NB4 (cell line): ENCODE measurements around the gene SMIM5.

Experiments
- DNase-seq: peaks from one replicate; pipeline ENCODE4 v3.0.0; 2010; ENCODE audit warnings: low read depth
- H3K4me3 ChIP-seq: one replicate; pipeline ENCODE4 v1.5.1; 2011; ENCODE audit warnings: mild to moderate bottlenecking, low read depth, low read length, moderate library complexity
- MYC ChIP-seq: IDR thresholded peaks from 2 replicates; pipeline ENCODE4 v1.6.1; 2011; ENCODE audit warnings: low read depth, low read length
- POLR2A ChIP-seq: IDR thresholded peaks from 2 replicates; pipeline ENCODE4 v1.6.1; 2011; ENCODE audit warnings: mild to moderate bottlenecking; ENCODE audit not compliant: insufficient read length; ENCODE audit errors: extremely low read depth
- TF ChIP-seq, protein P1 (sequence below): IDR thresholded peaks from one replicate; pipeline ENCODE4 v1.5.1; 2012; ENCODE audit warnings: low read depth, low read length
- TF ChIP-seq, protein P2 (sequence below): IDR thresholded peaks from 2 replicates; pipeline ENCODE4 v1.6.1; 2011; ENCODE audit warnings: low read depth, low read length

The SMIM5 gene

DNA sequence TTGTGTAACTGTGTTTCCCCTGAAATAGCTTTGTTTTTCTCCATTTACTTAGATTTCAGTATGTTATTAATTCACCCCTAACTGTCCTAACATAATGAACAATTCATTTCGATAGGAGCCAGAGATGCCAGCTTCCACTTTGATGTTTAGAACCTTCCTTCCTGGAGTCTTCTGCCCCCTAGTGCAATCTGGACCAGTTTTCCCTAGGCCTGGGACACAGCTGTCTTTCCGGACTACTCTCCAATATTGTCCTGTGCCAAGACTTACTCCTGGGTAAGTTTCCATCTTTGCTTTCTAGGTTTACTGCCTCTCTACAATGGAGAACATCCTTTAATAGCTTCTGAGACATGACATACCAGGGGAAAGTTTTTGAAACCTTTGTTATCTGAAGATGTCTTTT lies 20.9 kb downstream of the SMIM5 start:
- DNase-seq: no peak
- TF ChIP-seq POLR2A (no peak), MYC (no peak)
- TF ChIP-seq, protein P1, sequence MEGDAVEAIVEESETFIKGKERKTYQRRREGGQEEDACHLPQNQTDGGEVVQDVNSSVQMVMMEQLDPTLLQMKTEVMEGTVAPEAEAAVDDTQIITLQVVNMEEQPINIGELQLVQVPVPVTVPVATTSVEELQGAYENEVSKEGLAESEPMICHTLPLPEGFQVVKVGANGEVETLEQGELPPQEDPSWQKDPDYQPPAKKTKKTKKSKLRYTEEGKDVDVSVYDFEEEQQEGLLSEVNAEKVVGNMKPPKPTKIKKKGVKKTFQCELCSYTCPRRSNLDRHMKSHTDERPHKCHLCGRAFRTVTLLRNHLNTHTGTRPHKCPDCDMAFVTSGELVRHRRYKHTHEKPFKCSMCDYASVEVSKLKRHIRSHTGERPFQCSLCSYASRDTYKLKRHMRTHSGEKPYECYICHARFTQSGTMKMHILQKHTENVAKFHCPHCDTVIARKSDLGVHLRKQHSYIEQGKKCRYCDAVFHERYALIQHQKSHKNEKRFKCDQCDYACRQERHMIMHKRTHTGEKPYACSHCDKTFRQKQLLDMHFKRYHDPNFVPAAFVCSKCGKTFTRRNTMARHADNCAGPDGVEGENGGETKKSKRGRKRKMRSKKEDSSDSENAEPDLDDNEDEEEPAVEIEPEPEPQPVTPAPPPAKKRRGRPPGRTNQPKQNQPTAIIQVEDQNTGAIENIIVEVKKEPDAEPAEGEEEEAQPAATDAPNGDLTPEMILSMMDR: no peak
- TF ChIP-seq, protein P2, sequence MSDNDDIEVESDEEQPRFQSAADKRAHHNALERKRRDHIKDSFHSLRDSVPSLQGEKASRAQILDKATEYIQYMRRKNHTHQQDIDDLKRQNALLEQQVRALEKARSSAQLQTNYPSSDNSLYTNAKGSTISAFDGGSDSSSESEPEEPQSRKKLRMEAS: no peak
- H3K4me3 ChIP-seq: no peak overlapping the region

DNA sequence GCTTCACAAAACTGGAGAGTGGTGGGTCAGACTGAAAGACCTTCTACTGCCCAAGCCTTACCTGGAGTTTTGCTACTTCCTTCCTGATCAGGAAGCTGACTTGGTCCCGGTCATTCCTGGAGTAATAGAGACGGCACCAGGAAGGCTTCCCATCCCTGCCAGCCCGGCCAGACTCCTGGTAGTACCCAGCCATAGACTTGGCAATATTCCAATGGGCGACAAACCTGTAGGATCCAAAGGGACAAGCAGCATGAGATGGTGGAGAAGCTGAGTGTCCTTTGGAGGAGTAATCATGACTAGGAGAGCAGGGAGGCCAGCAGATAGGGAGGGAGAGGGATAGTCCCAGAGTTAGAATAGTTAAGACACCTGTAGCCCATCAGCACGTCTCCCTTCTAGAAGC lies 25.0 kb downstream of the SMIM5 start:
- no peak for TF ChIP-seq POLR2A
- no peak for TF ChIP-seq MYC
- TF ChIP-seq, protein P1: no peak
- TF ChIP-seq, protein P2: no peak
- no peak overlapping the region for H3K4me3 ChIP-seq
- DNase-seq: no peak

DNA sequence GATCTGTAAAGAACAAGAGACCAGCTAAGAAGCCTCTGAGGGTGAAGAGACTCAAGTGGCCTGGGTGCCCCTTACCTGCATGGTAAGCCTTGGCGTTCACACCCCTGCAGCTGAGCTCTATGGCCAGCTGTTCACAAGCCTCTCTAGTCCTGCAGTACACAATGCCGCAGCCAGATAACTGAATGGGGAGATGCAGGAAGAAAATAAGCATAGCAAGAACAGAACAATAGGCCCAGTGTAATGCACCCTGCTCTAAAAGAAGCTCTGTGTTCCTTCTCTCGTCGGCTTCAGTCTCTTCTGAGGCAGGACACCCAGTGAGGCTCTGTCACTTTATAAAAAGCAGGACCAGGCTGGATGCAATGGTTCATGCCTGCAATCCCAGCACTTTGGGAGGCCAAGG lies 28.3 kb downstream of the SMIM5 start:
- DNase-seq: no peak
- H3K4me3 ChIP-seq: no peak overlapping the region
- TF ChIP-seq MYC: no peak
- TF ChIP-seq POLR2A: no peak
- TF ChIP-seq, protein P2: no peak
- TF ChIP-seq, protein P1: no peak

DNA sequence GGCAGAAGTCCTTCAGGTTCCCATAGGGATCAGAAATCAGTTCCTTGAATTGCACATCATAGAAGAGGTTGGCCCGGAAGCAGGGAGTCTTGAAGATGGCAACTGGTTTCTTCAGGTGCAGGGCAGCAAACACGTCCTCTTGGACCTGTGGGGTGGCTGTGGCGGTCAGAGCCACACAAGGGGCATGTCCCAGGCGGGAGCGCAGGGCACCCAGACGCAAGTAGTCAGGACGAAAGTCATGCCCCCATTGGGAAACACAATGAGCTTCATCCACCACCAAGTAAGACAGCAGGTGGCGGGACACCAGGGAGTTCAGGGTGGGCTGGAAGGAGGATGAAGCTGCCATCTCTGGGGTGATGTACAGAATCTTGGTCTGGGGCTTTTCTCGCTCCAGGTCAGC lies 29.3 kb downstream of the SMIM5 start:
- TF ChIP-seq MYC: no peak
- TF ChIP-seq, protein P2: no peak
- TF ChIP-seq, protein P1: no peak
- no peak for TF ChIP-seq POLR2A
- no peak overlapping the region for H3K4me3 ChIP-seq

DNA sequence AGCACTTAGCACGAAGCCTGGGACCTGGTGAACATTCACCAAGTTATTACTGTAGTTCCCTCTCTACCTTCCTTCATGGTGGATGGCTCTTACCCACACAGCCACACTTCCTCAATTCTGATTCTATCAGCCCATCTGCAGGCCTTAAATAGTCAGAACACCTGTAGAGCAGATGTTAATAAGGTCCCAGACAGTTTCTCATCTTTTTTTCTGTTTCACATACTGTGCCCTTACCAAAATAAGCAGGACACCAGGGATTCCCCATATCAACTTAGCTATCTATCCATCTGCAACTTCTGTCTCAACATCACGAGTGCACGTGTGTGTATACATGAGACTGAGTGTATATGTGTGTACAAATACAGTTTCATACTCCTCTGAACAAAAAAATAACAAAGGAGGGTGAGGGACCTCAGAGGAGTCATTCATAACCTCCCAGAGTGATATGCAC lies 30.9 kb downstream of the SMIM5 start:
- no peak for TF ChIP-seq POLR2A
- TF ChIP-seq, protein P1: no peak
- TF ChIP-seq MYC: no peak
- TF ChIP-seq, protein P2: no peak
- no peak for DNase-seq
- no peak overlapping the region for H3K4me3 ChIP-seq

More for the DNA sequence above, 29.3 kb downstream of the SMIM5 start:
- no peak for DNase-seq

DNA sequence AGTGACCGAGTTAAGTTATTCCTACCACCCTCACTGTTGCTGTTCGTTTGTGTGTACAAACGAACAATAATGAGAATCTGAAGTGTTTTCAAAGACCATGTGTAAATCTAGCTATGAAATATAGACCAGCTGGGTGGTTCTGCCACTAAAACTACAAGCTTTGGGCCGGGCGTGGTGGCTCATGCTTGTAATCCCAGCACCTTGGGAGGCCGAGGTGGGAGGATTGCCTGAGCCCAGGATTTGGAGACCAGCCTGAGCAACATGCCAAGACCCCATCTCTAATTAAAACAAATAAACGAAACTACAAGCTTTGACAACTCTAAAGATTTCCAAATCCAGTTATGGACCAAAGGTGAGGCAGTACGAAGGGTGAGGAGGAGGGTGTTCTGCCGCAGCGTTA lies 32.7 kb downstream of the SMIM5 start:
- TF ChIP-seq POLR2A (no peak), MYC (no peak)
- TF ChIP-seq, protein P1: no peak
- TF ChIP-seq, protein P2: no peak
- peak overlapping the region; percentile 100 for H3K4me3 ChIP-seq
- DNase-seq: no peak
